Measurements from ENCODE around the gene EPHX1.
"Not testable (repeated sequence)": the region's sequence is repeated elsewhere in the genome, so short reads cannot be mapped to it uniquely, and the experiment has no call there.

EPHX1 gene

GRCh38 chr1:225809842-225810578 lies at the start of gene EPHX1:
EPHX1 (plus strand) TSS chr1:225810124; CDS start chr1:225828730, 18,606 bp downstream.
- peak; percentile 66 to 74 for DNase-seq

GRCh38 chr1:225760531-225760930 lies 49.4 kb upstream of the EPHX1 start:
- no peak for DNase-seq

GRCh38 chr1:225761395-225761794 lies 48.5 kb upstream of the EPHX1 start:
- DNase-seq: not testable (repeated sequence)

GRCh38 chr1:225762002-225762441 lies 47.9 kb upstream of the EPHX1 start:
- no peak for DNase-seq

- DNase-seq: no peak
Observed at GRCh38 chr1:225762444-225762843, 47.5 kb upstream of the EPHX1 start.

DNA sequence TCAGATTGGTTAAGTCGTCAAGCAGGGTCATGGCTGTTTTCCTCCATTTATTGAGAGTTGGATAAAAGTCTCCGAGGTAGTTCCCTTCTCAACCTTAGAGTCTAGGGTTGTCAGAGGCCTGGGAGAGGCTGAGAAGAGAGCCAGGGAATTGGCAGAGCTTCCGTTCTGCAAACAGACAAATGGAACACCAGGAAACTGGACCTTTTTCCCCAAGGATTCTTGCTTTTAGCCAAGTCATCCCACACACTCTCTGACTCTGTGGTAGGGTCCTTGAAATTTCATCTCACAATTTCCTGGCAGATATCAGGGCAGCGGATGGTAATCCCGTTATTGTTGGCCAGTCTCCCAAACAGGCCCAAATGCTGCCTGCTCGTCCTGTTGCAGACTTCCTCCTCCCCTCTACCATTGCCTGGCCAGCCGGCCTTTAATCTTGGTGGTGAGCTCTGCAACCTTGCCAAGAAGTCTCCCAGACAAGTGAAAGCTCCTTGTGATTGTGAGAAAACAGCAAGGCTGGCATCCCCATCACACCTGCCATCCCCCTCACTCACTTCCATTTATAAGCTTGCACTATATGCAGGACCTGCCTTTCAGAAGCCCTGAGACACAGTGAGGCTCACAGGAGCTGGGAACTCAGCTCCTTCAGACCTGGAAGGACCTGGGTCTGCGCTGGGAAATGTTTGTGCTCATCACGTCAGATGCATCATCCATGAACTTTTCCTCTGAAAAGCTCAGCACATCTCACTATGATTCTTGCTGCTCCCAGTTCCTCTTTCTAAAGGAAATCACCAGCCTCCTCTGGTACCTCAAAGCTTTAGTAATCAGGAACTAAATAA lies 46.0 kb upstream of the EPHX1 start:
- no peak for DNase-seq

- DNase-seq: no peak
Observed at GRCh38 chr1:225765982-225766674, 43.8 kb upstream of the EPHX1 start.

- DNase-seq: no peak
Observed at GRCh38 chr1:225766967-225767633, 42.8 kb upstream of the EPHX1 start.

- no peak for DNase-seq
Observed at GRCh38 chr1:225767634-225768540, 42.0 kb upstream of the EPHX1 start.

- no peak for DNase-seq
Observed at GRCh38 chr1:225768662-225769426, 41.1 kb upstream of the EPHX1 start.

DNA sequence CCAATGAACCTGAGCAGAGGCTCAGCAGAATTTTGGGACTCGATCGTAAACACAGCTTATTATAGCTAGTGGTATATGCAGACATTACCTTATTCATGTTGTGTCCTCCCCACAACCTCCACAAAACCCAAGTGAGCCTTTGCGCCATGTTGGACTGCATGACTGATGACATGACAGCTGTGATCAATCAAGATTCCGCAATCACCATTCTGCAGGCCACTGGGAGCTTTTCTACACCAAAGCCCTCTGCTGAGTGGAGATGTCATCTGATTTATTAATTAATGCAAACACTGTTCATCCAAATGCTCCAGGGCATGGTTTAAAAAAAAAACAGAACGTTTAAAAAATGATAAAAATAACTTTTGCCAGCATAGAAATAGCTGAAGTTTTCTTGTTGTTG lies 40.2 kb upstream of the EPHX1 start:
- no peak for DNase-seq

- DNase-seq: no peak
Observed at GRCh38 chr1:225770561-225771248, 39.2 kb upstream of the EPHX1 start.

DNA sequence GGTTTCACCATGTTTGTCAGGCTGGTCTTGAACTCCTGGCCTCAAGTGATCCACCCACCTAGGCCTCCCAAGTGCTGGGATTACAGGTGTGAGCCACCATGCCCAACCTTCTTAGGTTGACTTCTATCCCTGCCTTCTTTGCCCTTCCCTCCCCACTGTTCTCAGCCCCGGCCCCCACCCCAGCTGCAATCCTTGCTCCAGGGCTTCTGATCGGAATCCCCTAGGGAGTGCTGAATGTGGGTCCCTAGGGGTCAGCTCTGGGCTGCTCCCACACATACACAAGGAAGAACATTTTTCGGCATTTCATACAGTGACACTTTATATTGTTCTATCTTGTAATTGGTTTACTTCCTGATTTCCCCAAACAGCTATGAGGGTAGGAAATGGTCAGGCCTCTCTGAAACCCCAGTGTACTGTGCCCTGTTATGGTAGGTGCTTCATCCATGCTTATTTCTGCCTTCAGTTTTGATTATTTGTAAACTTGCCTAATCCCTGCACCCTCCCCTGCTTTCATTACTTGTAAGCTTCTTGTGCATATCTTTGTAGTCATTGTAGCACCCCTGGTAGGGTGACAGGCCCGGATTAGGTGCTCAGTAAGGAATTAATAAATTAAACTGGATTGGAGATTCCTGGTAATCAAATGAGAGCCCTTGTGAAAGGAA lies 38.1 kb upstream of the EPHX1 start:
- no peak for DNase-seq

DNA sequence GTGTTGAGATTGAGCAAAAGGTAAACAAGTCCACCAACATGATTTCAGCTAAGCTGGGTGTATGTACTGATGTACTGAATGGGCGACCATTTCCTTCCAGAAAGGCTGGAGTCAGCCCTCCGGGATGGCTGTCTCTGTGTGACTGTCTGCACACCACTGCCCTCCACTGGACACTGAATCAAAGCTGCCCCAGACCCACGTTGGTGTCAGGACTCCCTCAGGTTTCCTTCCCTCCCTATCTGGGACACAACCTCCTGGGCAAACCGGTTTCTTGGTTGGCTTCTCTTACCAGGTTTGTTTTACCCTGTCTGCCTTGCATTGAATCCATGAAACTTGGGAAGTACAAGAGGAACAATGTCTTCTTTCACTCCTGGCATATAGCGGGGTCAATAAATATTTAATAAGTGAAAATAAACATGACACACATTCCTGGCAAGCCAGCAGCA lies 37.6 kb upstream of the EPHX1 start:
- peak; percentile 13 to 17 for DNase-seq

GRCh38 chr1:225772848-225773247 lies 37.1 kb upstream of the EPHX1 start:
- no peak for DNase-seq

- DNase-seq: no peak
Observed at GRCh38 chr1:225774281-225775147, 35.4 kb upstream of the EPHX1 start.

DNA sequence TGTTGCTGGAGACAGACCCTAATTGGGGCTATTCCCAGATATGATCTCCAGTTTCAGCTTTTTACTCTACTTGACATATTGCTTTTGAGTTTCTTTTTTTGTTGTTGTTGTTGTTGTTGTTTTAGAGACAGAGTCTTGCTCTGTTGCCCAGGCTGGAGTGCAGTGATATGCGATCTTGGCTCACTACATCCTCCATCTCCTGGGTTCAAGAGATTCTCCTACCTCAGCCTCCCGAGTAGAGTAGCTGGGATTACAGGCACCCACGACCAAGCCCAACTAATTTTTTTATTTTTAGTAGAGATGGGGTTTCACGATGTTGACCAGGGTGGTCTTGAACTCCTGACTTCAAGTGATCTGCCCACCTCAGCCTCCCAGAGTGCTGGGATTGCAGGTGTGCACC lies 33.6 kb upstream of the EPHX1 start:
- DNase-seq: no peak

DNA sequence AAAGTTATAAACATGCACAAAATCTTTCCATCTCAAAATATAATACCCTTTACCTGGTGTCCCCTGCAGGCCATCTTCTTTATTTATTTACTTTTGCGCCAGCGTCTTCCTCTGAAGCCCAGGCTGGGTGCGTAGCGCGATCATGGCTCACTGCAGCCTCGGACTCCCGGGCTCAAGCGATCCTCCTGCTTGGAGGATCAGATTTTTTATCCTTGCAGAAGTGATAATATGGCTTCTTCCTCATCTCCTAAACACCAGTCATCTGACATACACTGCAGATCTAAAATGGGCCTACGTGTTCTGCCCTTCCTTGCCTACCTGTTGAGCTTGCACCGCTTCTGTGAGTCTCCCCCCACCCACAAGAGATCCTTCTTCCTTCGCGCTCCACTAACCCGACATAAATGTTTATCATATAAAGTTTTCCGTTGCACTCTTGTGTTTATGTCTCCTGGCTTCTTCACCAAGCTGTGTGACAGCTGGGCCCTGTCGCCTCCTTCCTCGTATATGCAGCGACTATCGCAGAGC lies 32.8 kb upstream of the EPHX1 start:
- DNase-seq: no peak
